Stimulated activated CD4-positive, alpha-beta T cell treated with anti-CD3 and anti-CD28 coated beads, Interleukin-12 subunit alpha, Interleukin-12 subunit beta, amount 100 ng/mL, for 48 hours (primary cell): Measurements from ENCODE around the gene RFWD3.

Experiments used
- DNase-seq, 3 donors: peaks; one replicate each; pipeline ENCODE4 v3.0.0-alpha.2; 2020; ENCODE audit warnings: low read depth in 2 of 3, low spot score in 1 of 3

The RFWD3 gene

DNA sequence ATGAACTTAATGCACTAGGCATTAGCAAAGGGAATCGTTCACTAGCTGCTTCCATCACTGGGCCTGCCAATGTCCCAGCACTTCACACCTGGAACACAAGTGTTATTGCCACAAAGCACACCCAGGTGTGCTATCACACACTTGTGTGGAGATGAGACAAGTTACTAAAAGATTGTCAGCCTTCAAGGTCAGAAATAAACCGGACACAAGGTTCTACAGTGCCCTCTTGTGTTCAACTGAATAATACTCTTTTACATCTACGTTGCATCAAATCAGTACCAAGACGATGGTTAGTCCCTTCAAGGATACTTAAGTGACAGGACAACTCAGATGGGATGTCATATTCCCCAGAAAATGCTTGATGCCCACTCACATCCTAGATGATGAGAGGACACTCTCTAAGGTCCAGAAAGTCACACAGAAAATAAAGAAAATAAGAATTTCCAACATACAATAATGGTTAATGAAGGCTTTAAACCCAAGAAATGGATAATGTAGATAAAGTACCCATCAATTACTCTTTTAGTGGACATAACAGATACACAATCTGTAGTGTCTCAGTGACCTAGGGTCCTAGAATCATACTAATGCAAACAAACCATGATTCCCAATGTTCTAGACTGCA, 43.4 kb downstream of the RFWD3 start:
- DNase-seq, result no peak

DNA sequence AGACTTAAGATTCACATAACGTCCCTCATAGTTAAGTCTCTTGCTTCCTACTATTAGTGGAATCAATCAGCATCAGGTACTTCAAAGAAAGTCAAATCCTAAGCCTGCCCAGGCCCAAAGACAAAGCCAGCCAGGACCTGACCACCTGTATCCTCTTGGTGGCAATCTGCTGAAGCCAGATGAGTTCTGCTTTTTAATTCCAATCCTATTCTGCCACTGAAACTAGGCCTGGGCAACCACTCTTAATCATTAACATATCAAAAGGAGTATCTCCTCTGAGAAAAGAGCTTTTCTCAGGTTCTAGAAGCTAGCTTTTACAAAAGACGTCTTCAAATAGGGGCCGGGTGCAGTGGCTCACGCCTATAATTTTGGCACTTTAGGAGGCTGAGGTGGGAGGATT, 44.7 kb downstream of the RFWD3 start:
- no peak for DNase-seq

DNA sequence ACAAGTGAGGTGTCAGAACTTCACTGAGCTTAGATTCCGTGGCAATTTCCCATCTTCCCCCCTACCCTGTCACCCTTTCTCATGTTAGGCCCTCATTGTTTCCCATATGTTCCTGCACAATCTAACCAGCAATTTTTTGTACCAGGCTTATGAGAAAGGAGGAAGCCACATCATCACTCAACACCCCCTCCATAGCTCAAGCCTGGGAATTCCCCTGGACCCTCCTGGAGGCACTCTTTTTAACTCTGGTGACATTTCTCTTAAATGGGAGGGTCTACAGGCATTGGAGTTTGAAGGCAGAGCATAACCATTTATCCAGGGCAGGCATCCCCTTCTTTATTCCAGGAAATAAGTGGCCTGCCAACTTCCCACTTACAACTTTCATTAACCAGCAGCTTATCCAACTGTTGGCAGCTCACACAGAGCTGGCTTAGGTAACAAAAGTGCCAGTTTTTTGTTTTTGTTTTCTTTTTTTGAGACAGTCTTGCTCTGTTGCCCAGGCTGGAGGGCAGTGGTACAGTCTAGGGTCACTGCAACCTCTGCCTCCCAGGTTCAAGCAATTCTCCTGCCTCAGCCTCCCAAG, 49.4 kb downstream of the RFWD3 start:
- no peak for DNase-seq

DNA sequence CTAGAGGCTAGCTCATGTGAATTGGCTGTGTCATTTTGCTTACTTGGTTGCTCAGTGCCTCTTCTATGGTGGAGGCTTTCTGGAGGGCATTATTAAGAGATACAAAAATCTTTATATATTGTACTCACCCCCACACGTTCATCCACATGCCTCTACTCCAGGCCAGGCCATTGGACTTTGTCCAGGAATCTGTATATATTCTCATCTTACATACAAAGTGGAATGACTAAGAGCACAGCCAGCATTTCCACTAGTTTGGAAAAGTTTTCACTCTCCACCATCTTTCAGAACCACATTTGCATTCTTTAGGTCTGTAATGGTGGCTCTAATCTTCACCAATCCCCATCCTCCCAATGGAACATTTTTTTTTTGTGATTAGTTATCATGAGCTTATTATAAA, 55.0 kb downstream of the RFWD3 start:
- no peak for DNase-seq

DNA sequence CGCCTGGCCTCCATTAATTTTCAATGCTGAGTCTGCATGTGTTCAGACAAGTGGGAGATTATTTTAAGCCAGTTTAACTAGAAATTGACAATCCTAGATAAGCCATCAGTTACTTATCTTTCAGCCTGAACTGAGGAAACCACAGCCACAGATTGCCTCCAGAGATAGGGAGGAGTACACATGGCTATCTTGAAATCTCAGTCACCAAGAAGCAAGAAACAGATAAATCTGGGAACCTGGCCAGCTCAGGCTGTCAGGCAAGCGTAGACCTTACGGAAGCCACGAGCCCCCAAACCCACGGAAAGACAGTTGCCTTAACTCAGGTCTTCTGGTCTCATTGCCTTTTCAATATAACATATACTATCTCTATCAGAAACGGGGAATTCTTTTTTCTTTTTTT, 57.7 kb downstream of the RFWD3 start:
- DNase-seq, result no peak

DNA sequence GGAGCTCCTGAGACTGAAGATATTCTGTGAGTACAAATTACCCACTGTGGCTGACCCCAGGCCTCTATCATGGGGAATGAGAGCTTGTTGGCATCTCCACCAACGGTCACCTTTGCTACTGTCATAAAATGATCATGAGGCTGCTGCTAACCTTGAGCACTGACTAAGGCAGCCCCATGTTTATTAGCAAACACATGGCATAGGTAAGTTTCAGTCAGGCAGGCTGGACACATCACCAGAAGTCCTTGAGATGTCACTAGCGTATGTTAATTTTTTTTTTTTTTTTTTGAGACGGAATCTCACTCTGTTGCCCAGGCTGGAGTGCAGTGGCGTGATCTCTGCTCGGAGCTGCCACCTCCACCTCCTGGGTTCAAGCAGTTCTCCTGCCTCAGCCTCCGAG, 58.3 kb downstream of the RFWD3 start:
- DNase-seq, result no peak

DNA sequence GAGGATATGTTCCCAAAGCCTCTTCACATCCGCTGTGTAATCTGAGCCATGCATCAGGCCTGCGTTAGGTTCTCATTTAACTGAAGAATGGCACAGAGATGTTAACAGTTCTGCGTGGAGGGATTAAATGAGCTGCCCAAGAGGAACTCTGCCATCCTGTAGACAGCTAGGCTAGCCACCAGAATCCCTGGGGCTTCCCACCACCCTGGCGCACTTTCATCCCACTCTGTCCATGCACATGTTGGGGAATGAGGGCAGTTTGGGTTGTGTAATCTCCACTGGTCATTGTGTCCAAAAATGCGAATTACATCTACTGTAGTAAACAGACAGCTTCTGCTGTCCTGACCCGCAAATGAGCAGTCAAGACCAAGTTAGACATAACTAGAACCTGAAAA, 58.7 kb downstream of the RFWD3 start:
- no peak for DNase-seq

DNA sequence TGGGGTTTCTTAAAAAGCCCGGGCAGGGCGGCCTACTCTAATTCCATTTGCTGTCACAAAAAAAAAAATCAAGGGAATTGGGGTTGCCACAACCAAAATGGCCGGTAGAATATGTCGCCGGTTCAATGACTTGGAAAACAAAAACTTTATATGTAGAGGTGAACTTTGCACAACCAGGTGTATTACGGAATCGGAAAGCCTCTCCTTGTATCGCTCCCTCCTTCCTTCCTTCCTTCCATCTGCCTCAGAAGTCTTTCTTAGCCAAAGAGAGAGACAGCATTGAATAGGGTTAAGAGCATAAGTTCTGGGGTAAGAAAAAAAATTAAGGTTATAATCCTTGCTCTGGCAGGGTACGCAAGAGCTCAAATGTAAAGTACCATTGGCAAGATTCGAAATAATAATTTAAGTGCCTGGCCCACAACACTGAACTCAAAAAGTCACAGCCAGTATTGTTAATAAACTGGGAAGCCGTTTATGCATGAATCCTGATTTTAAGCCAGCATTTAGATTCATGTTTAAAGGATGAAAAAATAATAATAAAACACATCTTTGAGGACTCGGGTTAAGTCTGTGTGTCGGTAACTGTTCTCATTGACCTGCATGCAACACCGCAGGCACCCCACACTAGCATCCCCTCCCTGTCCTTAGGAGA, 59.2 kb downstream of the RFWD3 start:
- DNase-seq, result no peak

DNA sequence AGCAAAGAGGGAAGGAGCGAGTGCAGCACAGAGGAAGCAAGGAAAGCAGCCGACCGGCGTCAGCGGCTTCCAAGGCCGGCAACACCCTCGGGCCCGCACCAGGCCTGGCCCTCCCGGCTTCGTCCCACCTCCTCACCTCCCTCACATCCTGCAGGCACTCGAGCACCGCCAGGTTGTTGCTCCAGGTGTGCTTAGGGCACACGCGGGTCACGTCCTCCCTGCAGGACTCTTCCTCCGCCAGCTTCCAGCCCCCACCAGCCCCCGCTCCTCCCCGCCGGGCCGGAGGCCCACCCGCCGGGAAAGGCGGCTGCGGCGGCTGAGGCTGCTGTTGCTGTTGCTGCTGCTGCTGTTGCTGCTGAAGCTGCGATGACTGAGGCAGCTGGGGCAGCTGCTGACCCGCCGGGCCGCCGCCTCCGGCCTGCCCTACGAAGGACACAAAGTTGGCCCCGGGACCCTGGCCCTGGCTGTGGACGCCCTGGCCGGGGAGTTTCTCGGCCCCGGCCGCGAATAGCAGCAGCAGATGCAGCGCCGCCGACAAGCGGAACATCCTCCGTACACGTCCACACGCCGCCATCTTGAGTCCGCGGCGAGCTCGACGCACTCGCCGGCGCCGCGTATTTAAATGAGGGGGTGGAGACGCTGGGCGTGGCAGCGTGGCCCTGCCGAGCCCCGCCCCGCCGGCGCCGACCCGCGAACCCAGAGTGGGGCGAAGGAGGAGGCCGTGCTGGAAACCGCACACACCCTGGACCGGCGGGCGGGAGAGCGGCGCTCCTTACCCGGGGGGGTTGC, 60.0 kb downstream of the RFWD3 start, which contains the start of gene GLG1:
GLG1 (minus strand) TSS at position 594 of the 789 bp plus-strand sequence; CDS start at position 574, 20 bp downstream.
- peak; percentile 74 to 91 (median 79) for DNase-seq

DNA sequence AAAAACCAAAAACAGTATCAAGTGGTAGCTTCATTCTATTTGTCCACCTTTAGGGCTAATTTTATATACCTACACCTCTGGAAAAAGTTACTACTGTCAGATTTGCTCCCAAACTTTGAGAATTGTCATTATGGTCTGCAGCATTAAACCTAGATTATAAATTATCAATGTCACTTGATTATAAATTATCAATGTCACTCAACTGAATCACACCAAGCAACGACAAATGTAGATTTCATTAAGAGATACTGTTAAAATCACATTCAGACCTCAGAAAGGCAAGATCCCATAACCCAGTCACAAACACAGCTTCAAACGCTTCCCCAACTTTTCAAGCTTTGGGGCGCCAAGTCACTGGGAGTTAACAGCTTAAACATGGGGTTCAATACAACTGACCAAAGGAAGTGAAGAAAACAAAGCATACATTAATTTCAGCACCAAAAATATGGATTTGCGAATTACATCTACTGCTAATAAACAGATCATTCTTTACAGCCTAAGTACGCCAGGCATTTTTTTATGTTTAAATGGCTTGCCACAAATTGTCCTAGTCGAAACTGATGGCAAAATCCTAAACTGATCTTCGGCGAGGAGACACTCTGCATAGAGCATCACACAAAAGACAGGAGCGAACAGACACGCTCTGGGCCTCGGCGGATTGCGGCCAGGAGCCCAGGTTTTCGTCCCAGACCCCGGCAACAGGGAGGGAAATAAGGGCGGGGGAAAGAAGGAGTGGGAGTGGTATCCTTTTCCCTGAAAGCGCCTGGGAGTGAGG, 60.7 kb downstream of the RFWD3 start:
- DNase-seq, result no peak

DNA sequence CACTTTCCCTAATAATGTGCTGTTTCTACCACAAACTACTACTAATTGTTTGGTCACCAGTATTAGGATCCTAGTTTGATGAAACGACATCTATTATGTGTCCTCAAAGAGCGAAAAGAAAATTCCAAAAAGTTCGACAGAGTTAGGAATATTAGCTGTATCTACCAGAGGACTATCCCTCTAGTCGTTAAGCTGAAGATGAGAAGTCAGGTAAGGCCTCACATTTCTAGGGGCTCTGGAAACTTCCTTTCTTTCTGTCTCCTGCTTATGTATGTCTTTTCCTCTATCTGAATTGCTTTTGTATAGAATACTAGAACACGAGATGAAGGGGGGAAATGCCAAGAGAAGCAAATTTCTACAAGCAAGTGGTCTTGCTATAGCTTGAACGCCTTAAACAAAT, 61.3 kb downstream of the RFWD3 start:
- DNase-seq, result no peak

DNA sequence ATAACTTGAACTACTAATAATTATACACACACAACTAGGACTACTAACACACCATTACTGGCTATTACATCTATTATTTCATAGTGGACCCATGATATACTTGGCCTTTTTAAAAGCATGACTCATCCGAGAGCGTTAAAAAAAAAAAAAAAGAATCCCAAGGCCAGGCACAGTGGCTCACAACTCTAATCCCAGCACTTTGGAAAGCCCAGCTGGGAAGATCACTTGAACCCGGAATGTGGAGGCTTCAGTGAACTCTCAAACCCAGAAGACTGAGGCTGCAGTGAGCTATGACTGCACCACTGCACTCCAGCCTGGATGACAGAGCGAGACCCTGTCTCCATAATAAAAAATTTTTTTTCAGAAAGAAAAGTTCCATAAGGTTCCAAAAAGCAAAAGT, 62.8 kb downstream of the RFWD3 start:
- no peak for DNase-seq

DNA sequence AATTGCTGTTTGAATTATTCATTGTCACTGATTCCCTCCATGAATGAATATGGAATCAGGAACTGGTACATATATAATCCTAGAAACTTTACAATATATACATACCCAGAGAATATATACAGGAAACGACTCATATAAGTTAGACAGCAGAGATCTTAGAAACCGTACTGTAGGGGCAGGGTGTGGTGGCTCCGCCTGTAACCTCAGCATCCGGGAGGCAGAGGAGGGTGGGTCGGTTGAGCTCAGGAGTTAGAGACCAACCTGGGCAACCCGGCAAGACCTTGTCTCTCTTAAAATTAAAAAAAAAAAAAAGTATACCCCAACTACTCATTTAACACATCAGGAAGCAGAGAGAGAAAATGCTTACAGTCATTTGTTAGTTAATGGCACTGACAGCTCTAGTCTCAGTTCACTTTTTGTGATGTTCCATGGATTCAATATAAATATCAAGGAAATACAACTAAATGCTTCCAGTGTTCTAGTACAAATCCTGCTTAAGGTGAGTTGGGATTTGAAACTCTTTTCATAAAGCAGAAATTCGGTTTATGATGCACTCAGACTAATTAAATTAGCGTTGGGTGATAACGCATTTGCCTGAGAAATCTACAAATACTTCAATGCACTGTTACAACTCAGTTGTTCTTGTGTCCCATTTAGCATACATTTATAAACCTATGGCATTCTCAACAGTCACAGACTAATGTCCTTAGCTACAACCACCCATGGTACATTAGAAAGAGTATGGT, 65.4 kb downstream of the RFWD3 start:
- DNase-seq, result peak; percentile 21 to 40 (median 37)

DNA sequence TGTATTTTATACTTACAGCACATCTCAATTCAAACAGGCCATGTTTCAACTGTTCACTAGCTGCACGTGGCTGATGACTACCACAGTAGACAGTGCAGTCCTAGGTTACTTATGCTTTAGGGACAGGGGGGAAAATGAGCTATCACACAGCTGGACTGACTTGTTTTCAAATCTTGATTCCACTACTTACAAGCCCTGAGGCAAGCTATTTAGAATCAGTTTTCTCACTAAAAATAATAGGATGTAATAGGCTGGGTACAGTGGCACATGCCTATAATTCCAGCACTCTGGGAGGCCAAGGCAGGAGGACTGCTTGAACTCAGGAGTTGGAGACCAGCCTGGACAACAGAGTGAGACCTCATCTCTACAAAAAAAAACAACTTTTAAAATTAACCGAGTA, 70.1 kb downstream of the RFWD3 start:
- no peak for DNase-seq

DNA sequence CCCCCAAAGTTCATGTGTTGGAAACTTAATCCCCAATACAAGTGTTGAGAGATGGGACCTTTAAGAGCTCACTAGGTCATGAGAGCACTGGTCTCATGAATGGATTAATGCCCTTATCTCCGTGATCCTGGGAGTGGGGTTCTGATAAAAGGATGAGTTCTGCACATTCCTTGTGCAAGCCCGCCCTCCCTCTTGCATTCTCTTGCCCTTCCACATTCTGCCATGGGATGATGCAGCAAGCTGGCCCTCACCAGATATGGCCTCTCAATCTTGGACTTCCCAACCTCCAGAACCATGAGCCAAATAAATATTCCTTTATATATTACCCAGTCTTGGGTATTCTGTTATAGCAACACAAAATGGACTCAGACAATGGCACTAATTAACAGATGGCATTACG, 73.8 kb downstream of the RFWD3 start:
- DNase-seq, result no peak

DNA sequence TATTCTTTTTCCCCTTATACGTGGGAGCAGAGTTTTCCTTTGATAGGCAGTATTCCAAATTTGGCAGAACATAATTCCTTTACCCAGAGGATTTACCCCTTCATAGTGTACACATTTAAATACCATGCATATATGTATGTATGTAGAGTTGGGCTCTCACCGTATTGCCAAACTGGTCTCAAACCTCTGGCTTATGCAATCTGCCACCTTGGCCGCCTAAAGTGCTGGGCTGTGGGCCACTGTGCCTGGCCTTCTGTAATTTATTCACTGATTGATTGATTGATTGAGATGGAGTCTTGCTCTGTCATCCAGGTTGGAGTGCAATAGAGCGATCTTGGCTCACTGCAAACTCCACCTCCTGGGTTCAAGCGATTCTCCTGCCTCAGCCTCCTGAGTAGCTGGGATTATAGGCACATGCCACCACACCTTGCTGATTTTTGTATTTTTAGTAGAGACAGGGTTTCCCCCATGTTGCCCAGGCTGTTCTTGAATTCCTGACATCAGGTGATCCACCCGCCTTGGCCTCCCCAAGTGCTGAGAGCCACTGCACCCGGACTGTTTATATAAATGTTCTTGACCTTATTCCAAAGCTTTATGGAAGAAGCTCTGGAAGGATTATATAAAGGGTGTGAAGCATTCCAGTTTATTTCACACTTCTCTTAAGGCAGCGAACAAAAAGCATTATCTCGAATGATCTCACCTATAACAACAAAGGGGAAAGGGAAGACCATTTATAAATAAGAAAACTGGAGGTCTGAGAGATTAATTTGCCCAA, 74.6 kb downstream of the RFWD3 start:
- DNase-seq, result no peak

DNA sequence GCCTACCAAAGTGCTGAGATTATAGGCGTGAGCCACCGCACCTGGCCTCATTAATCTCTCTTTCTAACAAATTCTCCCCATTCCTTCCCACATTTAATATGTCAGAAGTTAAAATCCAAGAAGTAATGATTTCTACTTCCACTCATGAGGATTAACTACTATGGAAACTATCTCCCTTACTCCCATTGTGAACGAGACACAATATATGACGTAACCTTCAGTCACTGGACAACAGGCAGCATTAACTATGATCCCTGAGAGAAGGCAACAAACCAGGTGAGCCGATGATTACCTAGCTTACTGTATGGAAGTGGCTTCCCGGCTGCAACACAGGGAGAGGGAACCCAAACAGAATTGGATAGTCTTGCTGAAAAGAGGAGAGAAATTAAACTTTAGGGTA, 79.7 kb downstream of the RFWD3 start:
- DNase-seq, result no peak

DNA sequence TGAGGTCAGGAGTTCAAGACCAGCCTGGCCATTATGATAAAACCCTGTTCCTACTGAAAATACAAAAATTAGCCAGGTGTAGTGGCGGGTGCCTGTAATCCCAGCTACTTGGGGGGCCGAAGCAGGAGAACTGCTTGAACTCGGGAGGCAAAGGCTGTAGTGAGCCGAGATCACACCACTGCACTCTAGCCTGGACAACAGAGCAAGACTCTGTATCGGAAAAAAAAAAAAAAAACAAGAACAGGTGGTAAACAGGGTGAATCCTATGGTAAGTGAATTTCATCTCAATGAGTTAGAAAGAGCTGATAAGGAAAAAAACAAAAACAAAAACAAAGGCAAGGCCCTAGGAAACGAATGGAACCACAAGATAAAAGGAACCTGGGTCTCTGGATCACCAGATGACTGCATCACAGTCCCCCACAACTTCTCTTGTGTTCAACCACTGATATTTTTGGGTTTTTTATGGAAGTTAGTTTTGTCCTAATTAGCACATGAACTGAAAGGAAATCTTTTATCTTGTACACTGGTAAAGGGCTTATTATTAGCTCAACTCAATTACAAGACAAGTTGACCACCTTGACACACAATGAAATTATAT, 80.7 kb downstream of the RFWD3 start:
- no peak for DNase-seq

DNA sequence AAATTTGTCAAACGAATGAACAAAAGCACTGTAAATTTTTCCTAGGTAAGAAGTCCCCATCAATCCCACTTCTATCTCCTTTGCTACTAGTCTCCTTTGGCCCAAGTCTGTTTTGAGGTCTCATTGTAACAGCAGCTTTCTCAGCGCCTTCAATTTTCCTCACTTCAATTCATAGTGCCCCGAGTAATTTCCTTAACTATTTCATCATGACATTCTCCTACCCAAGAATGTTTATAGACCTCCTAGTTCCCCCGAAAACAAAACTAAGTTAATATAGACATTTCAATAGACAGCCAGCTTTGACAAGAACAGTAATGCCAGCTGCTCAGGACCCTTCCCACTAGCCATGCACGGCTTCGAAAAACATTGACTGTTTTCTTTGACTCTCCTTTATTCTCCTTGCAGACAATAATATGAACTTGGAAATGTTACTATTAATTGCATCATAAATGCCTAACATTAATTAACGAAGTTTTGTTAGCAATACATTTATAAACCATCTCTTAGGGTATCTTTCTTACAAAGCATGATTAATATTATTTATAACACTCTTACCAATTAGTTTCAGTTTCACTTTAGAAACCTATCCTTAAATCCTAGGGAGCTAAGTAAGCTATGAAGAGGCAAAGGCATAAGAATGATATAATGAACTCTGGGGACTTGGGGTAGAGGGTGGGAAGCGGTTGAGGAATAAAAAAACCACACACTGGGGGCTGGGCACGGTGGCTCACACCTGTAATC, 82.6 kb downstream of the RFWD3 start:
- no peak for DNase-seq
